ENCODE data around the gene GAS2. TPM values are rescaled to one million over a fixed set of nuclear protein-coding genes. Genes with fewer than 3 reads are reported as not detected.

GAS2 gene
- total and polyA plus RNA-seq, 9 donors = 0.76 to 10.0 (median 4.0) TPM

- DNase-seq = no peak
- Histone ChIP-seq H3K36me3 (no peaks in the 10 kb centered on the region), H3K27ac (no peak overlapping the region), H3K4me3 (no peak overlapping the region), H3K9me3 (no peaks in the 10 kb centered on the region), H3K4me1 (ENCODE audit: insufficient read depth) (no peaks in the 10 kb centered on the region), H3K27me3 (no peaks in the 10 kb centered on the region)
- TF ChIP-seq EP300 (IDR thresholded peaks at IDR 0.05) = no peak
- TF ChIP-seq CTCF (IDR thresholded peaks at IDR 0.05) = no peak
- no peak for TF ChIP-seq POLR2A (IDR thresholded peaks at IDR 0.05)
- intact Hi-C loops (cut with DNase I) = no loop called here
- 87 to 90% (median 87%) methylated on average over 1 of the region's 1 CpG for WGBS, 3 donors
Measured at GRCh38 chr11:22733475-22734248, 67.3 kb downstream of the GAS2 start.

- Histone ChIP-seq H3K36me3 (no peaks in the 10 kb centered on the region), H3K9me3 (no peaks in the 10 kb centered on the region), H3K27ac (no peak overlapping the region), H3K4me3 (no peak overlapping the region), H3K27me3 (no peaks in the 10 kb centered on the region), H3K4me1 (ENCODE audit: insufficient read depth) (no peaks in the 10 kb centered on the region)
- 53 to 60% (median 57%) methylated on average over 2 of the region's 2 CpGs for WGBS, 3 donors
- intact Hi-C loops (cut with DNase I) = no loop called here
- no peak for DNase-seq
- TF ChIP-seq POLR2A (IDR thresholded peaks at IDR 0.05) (no peak), CTCF (IDR thresholded peaks at IDR 0.05) (no peak), EP300 (IDR thresholded peaks at IDR 0.05) (no peak)
Measured at GRCh38 chr11:22734628-22735345, 68.4 kb downstream of the GAS2 start.

GRCh38 chr11:22742157-22742613 is 75.8 kb downstream of the GAS2 start:
- Histone ChIP-seq H3K4me1 (ENCODE audit: insufficient read depth) (no peaks in the 10 kb centered on the region), H3K36me3 (no peaks in the 10 kb centered on the region), H3K27me3 (no peaks in the 10 kb centered on the region), H3K27ac (no peak overlapping the region), H3K4me3 (no peak overlapping the region), H3K9me3 (no peaks in the 10 kb centered on the region)
- DNase-seq = no peak
- no peak for TF ChIP-seq CTCF (IDR thresholded peaks at IDR 0.05)
- TF ChIP-seq EP300 (IDR thresholded peaks at IDR 0.05) = no peak
- no peak for TF ChIP-seq POLR2A (IDR thresholded peaks at IDR 0.05)
- WGBS, 3 donors = 57 to 69% (median 59%) methylated on average over 2 of the region's 2 CpGs
- intact Hi-C loops (cut with DNase I) = no loop called here

- Histone ChIP-seq H3K4me1 (ENCODE audit: insufficient read depth) (no peaks in the 10 kb centered on the region), H3K36me3 (no peaks in the 10 kb centered on the region), H3K4me3 (no peak overlapping the region), H3K27ac (no peak overlapping the region), H3K9me3 (no peaks in the 10 kb centered on the region), H3K27me3 (no peaks in the 10 kb centered on the region)
- TF ChIP-seq POLR2A (IDR thresholded peaks at IDR 0.05) = no peak
- no peak for TF ChIP-seq CTCF (IDR thresholded peaks at IDR 0.05)
- no peak for TF ChIP-seq EP300 (IDR thresholded peaks at IDR 0.05)
- DNase-seq = no peak
- intact Hi-C loops (cut with DNase I) = no loop called here
- WGBS, 3 donors = 11 to 47% (median 12%) methylated on average over 2 of the region's 2 CpGs
Measured at GRCh38 chr11:22749536-22749935, 83.1 kb downstream of the GAS2 start.
